ENCODE data around the gene ATAD5.

ATAD5 gene

GRCh38 chr17:30831663-30832437 is at the start of gene ATAD5:
TSS of gene ATAD5 (plus strand) at chr17:30831966. CDS start at chr17:30832348, 382 bp downstream.
- peak; percentile 71 for DNase-seq (ENCODE audit: low read depth, low spot score)
- H3K9ac ChIP-seq (ENCODE audit: insufficient read length), result peak within 1 kb of the TSS; percentile 99
- TF ChIP-seq EZH2 (IDR thresholded peaks at IDR 0.05), result no peak
- TF ChIP-seq FOXP2 (optimal IDR thresholded peaks at IDR 0.05; ENCODE audit: control extremely low read depth, extremely low read length, insufficient read depth), result no peak
- TF ChIP-seq POLR2AphosphoS5 (IDR thresholded peaks at IDR 0.05; ENCODE audit: borderline replicate concordance, low read depth, low read length), result peak; percentile 87
- H3K36me3 ChIP-seq (ENCODE audit: insufficient read depth, low read length), result peaks cover 25% of the 10 kb centered on the region
- no peaks in the 10 kb centered on the region for H3K9me3 ChIP-seq (ENCODE audit: low read depth, low read length)
- H3K27ac ChIP-seq, result peak within 1 kb of the TSS; percentile 83
- peak within 1 kb of the TSS; percentile 95 for H3K4me3 ChIP-seq

DNA sequence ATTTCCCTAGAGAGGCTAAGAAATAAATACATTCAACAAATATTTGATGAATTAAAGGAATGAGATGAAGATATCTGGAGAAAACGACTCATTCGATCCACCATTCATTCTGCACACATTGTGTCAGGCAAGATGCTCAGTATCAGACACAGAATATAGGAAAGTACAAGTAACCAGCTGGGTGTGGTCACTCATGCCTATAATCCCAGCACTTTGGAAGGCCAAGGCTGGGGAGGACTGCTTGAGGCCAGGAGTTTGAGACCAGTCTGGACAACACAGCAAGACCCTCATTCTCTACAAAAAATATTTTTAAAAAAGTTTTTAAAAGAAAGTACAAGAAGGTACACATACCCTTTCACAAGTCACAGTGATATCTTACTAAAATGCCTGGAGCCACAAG is 49.6 kb upstream of the ATAD5 start:
- no peak for DNase-seq (ENCODE audit: low read depth, low spot score)
- Histone ChIP-seq H3K9me3 (ENCODE audit: low read depth, low read length) (no peaks in the 10 kb centered on the region), H3K27ac (peak overlapping the region; percentile 60; the same call in 1 of the 2 replicates), H3K4me3 (no peak overlapping the region), H3K9ac (ENCODE audit: insufficient read length) (no peak overlapping the region), H3K36me3 (ENCODE audit: insufficient read depth, low read length) (peaks cover 67% of the 10 kb centered on the region)
- TF ChIP-seq POLR2AphosphoS5 (IDR thresholded peaks at IDR 0.05; ENCODE audit: borderline replicate concordance, low read depth, low read length), result 0 out of 2 replicates have a peak, but pooled peaks have one; percentile 13
- no peak for TF ChIP-seq EZH2 (IDR thresholded peaks at IDR 0.05)
- no peak for TF ChIP-seq FOXP2 (optimal IDR thresholded peaks at IDR 0.05; ENCODE audit: control extremely low read depth, extremely low read length, insufficient read depth)

- Histone ChIP-seq H3K36me3 (ENCODE audit: insufficient read depth, low read length) (peaks cover 82% of the 10 kb centered on the region), H3K9ac (ENCODE audit: insufficient read length) (no peak overlapping the region), H3K27ac (peak overlapping the region; percentile 62; the same call in 1 of the 2 replicates), H3K4me3 (no peak overlapping the region), H3K9me3 (ENCODE audit: low read depth, low read length) (no peaks in the 10 kb centered on the region)
- DNase-seq (ENCODE audit: low read depth, low spot score), result no peak
- TF ChIP-seq POLR2AphosphoS5 (IDR thresholded peaks at IDR 0.05; ENCODE audit: borderline replicate concordance, low read depth, low read length) (no peak), FOXP2 (optimal IDR thresholded peaks at IDR 0.05; ENCODE audit: control extremely low read depth, extremely low read length, insufficient read depth) (no peak), EZH2 (IDR thresholded peaks at IDR 0.05) (no peak)
These were observed 42.8 kb upstream of the ATAD5 start for GRCh38 chr17:30788918-30789317.

- Histone ChIP-seq H3K9ac (ENCODE audit: insufficient read length) (no peak overlapping the region), H3K9me3 (ENCODE audit: low read depth, low read length) (no peaks in the 10 kb centered on the region), H3K27ac (peak overlapping the region; percentile 62), H3K4me3 (no peak overlapping the region), H3K36me3 (ENCODE audit: insufficient read depth, low read length) (peaks cover 81% of the 10 kb centered on the region)
- DNase-seq (ENCODE audit: low read depth, low spot score), result no peak
- TF ChIP-seq EZH2 (IDR thresholded peaks at IDR 0.05) (no peak), POLR2AphosphoS5 (IDR thresholded peaks at IDR 0.05; ENCODE audit: borderline replicate concordance, low read depth, low read length) (no peak), FOXP2 (optimal IDR thresholded peaks at IDR 0.05; ENCODE audit: control extremely low read depth, extremely low read length, insufficient read depth) (no peak)
These were observed 41.5 kb upstream of the ATAD5 start for GRCh38 chr17:30790279-30790678.

DNA sequence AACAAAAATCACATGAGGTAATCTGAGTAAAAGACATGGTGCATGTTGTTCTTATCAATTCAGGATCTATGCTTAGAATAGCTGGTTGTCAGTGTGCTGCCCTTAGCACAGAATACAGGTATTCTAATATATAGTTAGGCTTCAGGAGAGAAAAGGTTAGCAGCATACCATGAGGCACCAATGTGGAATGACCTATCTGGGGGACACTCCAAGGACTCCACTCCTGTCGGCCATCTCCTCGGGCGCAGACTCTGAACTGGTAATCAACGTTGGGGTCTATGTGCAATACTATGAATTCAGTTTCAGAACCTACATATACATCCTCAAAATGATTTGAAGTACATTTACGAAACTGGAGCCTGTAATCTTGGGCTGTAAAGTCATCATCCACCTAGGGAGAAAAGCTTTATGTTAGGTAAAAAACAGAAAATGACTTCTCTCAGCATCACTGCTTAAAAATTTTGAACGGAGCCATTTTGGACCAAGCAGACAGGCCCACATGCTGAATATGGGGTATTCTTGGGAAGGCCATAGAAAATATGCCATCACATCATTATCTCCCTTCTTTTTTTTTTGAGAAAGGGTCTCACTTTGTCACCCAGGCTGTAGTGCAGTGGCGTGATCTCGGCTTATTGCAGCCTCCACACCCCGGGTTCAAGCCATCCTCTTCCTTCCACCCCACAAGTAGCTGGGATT is 38.3 kb upstream of the ATAD5 start:
- DNase-seq (ENCODE audit: low read depth, low spot score), result no peak
- Histone ChIP-seq H3K36me3 (ENCODE audit: insufficient read depth, low read length) (peaks cover 74% of the 10 kb centered on the region), H3K4me3 (no peak overlapping the region), H3K9ac (ENCODE audit: insufficient read length) (no peak overlapping the region), H3K27ac (0 out of 2 replicates have a peak overlapping the region, but pooled peaks have one; percentile 30), H3K9me3 (ENCODE audit: low read depth, low read length) (no peaks in the 10 kb centered on the region)
- TF ChIP-seq POLR2AphosphoS5 (IDR thresholded peaks at IDR 0.05; ENCODE audit: borderline replicate concordance, low read depth, low read length) (no peak; the same call in 1 of the 2 replicates), EZH2 (IDR thresholded peaks at IDR 0.05) (no peak), FOXP2 (optimal IDR thresholded peaks at IDR 0.05; ENCODE audit: control extremely low read depth, extremely low read length, insufficient read depth) (no peak)

- no peak for TF ChIP-seq POLR2AphosphoS5 (IDR thresholded peaks at IDR 0.05; ENCODE audit: borderline replicate concordance, low read depth, low read length)
- no peak for TF ChIP-seq EZH2 (IDR thresholded peaks at IDR 0.05)
- TF ChIP-seq FOXP2 (optimal IDR thresholded peaks at IDR 0.05; ENCODE audit: control extremely low read depth, extremely low read length, insufficient read depth), result no peak
- no peak for DNase-seq (ENCODE audit: low read depth, low spot score)
- H3K9ac ChIP-seq (ENCODE audit: insufficient read length), result no peak overlapping the region
- H3K27ac ChIP-seq, result peak overlapping the region; percentile 50; the same call in 1 of the 2 replicates
- H3K36me3 ChIP-seq (ENCODE audit: insufficient read depth, low read length), result peaks cover 67% of the 10 kb centered on the region
- no peak overlapping the region for H3K4me3 ChIP-seq
- no peaks in the 10 kb centered on the region for H3K9me3 ChIP-seq (ENCODE audit: low read depth, low read length)
These were observed 37.4 kb upstream of the ATAD5 start for GRCh38 chr17:30794372-30794771.

GRCh38 chr17:30796016-30796415 is 35.8 kb upstream of the ATAD5 start:
- Histone ChIP-seq H3K9ac (ENCODE audit: insufficient read length) (no peak overlapping the region), H3K36me3 (ENCODE audit: insufficient read depth, low read length) (peaks cover 66% of the 10 kb centered on the region), H3K4me3 (no peak overlapping the region), H3K9me3 (ENCODE audit: low read depth, low read length) (no peaks in the 10 kb centered on the region), H3K27ac (peak overlapping the region; percentile 79)
- no peak for DNase-seq (ENCODE audit: low read depth, low spot score)
- TF ChIP-seq POLR2AphosphoS5 (IDR thresholded peaks at IDR 0.05; ENCODE audit: borderline replicate concordance, low read depth, low read length) (no peak), EZH2 (IDR thresholded peaks at IDR 0.05) (no peak), FOXP2 (optimal IDR thresholded peaks at IDR 0.05; ENCODE audit: control extremely low read depth, extremely low read length, insufficient read depth) (no peak)

DNA sequence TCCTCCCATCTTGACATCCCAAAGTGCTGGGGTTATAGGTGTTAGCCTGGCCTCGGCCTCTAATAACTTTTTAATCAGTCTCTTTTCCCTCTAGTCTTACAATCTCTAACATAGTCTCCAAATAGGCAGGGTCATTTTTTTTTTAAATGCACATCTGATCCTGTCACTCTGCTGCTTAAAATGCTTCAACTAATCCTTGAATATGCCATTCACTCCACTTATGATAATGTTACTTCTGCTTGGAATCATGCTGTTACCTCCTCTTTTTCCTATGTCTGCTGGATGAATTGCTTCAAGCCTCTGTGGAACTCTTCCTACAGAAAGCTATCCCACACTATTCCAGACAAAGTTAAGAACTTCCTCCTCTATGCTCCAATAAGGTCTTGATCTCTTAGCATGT is 30.1 kb upstream of the ATAD5 start:
- Histone ChIP-seq H3K36me3 (ENCODE audit: insufficient read depth, low read length) (peaks cover 55% of the 10 kb centered on the region), H3K9ac (ENCODE audit: insufficient read length) (no peak overlapping the region), H3K9me3 (ENCODE audit: low read depth, low read length) (no peaks in the 10 kb centered on the region)

More for the DNA sequence above, 30.1 kb upstream of the ATAD5 start:
- H3K27ac ChIP-seq, result no peak overlapping the region
- H3K4me3 ChIP-seq, result no peak overlapping the region
- no peak for DNase-seq (ENCODE audit: low read depth, low spot score)
- TF ChIP-seq FOXP2 (optimal IDR thresholded peaks at IDR 0.05; ENCODE audit: control extremely low read depth, extremely low read length, insufficient read depth) (no peak), EZH2 (IDR thresholded peaks at IDR 0.05) (no peak)
